Vagina (tissue), 2 donors: ENCODE results near the gene SVBP.

Source experiments
- POLR2A ChIP-seq, 2 donors: fragments of 450-650 bp; IDR thresholded peaks; one replicate each; pipeline ENCODE4 v1.6.1; 2017; ENCODE audit warnings: antibody characterized with exemption in 2 of 2, mild to moderate bottlenecking in 2 of 2, moderate library complexity in 2 of 2
- TF ChIP-seq, protein P1 (sequence below), 3 experiments: fragments of 450-650 bp in 2 of 3; fragments of 200-600 bp in 1 of 3; sonication (generic) in 1 of 3; IDR thresholded peaks; one replicate each; pipeline ENCODE4 v1.5.1; 2017 to 2019; ENCODE audit warnings: antibody characterized with exemption in 3 of 3, mild to moderate bottlenecking in 2 of 3, moderate library complexity in 2 of 3

DNA sequence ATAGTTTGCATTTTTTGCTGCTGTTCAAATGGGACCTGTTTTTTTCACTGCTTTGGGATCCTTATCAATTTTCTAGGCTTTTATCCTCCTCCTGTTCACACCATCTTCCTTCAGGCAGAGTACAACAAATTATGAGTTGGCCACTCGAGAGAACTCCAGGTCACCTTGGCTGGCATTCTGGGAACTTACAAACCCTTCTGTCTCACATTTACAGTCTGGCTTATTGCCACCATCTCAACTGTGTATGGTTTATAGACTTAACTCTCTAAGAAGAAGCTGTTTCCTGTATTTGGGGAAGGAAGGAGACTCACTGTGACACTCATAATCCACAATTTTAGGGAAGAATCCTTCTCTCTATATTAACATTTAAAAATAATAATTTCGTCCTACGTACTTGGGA, 23.8 kb upstream of the SVBP start:
- no peak for TF ChIP-seq POLR2A (IDR thresholded peaks at IDR 0.05)
- TF ChIP-seq, protein P1, sequence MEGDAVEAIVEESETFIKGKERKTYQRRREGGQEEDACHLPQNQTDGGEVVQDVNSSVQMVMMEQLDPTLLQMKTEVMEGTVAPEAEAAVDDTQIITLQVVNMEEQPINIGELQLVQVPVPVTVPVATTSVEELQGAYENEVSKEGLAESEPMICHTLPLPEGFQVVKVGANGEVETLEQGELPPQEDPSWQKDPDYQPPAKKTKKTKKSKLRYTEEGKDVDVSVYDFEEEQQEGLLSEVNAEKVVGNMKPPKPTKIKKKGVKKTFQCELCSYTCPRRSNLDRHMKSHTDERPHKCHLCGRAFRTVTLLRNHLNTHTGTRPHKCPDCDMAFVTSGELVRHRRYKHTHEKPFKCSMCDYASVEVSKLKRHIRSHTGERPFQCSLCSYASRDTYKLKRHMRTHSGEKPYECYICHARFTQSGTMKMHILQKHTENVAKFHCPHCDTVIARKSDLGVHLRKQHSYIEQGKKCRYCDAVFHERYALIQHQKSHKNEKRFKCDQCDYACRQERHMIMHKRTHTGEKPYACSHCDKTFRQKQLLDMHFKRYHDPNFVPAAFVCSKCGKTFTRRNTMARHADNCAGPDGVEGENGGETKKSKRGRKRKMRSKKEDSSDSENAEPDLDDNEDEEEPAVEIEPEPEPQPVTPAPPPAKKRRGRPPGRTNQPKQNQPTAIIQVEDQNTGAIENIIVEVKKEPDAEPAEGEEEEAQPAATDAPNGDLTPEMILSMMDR (IDR thresholded peaks at IDR 0.05), result no peak
